Stimulated activated CD8-positive, alpha-beta memory T cell treated with anti-CD3 and anti-CD28 coated beads, Interleukin-15, amount 100 ng/mL, for 24 hours (primary cell): ENCODE data around the gene MBD3.
"Not testable (repeated sequence)": the region's sequence is repeated elsewhere in the genome, so short reads cannot be mapped to it uniquely, and the experiment has no call there.

ENCODE experiments used
- DNase-seq: peaks from one replicate; pipeline ENCODE4 v3.0.0-alpha.2; 2020; ENCODE audit warnings: low read depth

MBD3 gene

DNA sequence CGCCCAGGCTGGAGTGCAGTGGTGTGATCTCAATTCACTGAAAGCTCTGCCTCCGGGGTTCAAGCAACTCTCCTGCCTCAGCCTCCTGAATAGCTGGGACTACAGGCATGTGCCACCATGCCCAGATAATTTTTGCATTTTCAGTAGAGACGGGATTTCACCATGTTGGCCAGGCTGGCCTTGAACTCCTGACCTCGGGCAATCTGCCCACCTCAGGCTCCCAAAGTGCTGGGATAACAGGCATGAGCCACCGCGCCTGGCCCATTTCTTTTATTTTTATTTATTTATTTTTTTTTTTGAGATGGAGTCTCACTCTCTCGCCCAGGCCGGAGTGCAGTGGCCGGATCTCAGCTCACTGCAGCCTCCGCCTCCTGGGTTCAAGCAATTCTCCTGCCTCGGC, 52.9 kb downstream of the MBD3 start:
- DNase-seq = not testable (repeated sequence)

DNA sequence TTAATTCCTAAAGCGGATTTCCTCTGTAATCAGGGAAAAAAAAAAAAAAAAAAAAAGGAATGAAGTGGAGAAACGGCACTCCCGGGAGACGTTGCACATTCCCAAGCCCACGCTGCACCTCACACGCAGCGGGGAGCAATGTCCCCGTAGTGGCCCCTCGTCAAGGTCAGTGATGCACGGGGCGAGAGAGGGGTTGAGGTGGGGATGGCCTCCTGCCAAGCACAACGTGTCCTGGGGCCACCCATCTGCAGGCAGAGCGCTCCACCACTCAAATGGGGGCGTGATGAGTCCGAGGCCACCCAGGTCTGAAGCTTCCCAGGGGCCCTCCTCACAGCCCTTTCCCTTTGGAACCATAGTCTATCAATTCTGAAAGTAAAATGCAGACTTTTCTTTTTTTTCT, 53.7 kb downstream of the MBD3 start:
- no peak for DNase-seq

DNA sequence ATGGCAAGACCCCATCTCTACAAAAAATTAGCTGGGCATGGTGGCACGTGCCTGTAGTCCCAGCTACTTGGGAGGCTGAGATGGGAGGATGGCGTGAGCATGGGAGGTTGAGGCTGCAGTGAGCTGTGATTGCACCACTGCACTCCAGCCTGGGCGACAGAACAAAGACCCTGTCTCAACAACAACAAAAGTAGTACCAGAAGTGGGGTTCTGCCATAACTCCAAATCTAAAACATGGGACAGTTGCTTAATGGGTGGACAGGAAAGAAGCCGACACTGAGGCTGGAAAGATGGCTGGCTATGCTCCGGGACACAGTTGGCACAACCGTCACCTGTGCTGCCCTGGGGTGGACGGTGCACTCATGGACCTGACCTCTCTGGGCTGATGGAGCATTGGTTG, 57.0 kb downstream of the MBD3 start:
- not testable (repeated sequence) for DNase-seq

DNA sequence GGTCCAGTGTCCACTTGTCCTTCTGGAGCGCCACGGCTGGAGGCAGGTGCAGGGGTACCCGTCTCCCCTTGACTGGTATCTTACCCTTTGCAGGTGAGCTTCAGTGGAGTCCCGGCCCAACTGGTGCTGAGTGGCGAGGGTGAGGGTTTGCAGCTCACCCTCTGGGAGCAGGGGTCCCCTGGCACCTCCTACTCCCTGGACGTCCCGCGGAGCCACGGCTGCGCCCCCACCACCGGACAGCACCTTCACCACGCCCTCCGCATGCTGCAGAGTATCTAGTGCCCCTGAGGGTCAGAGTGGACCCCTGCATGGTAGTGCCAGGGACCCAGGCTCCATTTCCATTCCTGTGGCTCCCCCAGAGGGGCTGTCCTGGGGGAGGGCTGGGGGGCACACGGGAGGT, 57.7 kb downstream of the MBD3 start:
- no peak for DNase-seq

DNA sequence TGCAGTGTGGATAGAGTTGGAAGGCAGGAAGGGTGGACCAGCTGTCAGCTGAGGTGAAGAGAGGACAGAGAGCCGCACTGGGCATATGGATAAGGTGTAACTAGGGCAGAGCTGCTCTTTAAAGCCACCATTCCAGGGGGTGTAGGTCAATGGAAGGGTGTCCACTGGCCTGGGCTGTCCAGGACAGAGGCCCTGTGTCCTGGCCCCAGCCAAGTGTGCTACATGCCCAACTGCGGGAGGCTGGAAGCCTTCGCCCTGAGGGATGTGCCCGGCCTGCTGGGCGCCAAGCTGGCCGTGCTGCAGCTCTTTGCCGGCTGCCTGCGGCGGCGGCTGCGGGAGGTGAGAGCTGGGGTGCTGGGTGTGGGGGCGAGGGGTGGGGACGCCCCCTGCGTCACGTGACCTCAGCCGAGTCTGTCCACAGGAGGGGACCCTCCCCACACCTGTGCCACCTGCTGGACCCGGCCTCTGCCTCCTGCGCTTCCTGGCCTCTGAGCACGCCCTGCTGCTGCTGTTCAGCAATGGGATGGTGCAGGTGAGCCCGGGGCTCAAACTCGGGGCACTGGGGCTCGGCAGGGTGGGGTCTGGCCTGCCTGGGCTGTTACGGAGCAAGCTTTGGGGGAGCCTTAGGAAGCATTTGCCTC, 59.0 kb downstream of the MBD3 start:
- DNase-seq = no peak

DNA sequence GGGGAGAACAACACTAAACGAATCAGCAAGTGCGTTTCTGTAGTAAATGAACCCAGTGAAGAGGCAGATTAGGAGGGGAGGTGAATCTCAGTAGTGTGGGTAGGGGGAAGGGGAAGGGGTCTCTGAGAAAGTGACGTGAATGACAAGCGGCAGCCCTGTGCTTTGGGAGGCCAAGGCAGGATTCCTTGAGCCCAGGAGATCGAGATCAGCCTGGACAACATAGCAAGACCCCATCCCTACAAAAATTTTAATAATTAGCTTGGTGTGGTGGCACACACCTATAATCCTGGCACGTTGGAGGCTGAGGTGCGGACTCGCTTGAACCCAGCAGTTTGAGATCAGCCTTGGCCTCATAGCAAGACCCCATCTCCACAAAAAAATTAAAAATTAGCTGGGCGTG, 60.7 kb downstream of the MBD3 start:
- no peak for DNase-seq

DNA sequence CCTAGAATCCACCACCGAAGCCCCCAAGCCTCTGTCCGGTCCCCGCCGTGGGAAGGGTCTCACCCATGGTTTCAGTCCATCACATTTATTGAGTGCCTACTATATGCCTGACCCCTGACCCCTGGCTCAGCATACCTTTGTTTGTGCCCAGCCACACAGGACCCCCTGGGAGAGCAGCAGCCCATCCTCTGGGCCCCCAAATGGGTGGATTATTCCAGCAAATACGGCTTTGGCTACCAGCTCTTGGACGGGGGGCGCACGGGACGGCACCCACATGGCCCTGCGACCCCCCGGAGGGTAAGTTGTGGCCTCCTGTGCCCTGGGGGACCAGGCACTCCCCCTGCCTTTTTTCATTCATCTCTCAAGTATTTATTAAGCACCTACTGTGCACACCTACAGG, 61.1 kb downstream of the MBD3 start:
- DNase-seq = no peak

DNA sequence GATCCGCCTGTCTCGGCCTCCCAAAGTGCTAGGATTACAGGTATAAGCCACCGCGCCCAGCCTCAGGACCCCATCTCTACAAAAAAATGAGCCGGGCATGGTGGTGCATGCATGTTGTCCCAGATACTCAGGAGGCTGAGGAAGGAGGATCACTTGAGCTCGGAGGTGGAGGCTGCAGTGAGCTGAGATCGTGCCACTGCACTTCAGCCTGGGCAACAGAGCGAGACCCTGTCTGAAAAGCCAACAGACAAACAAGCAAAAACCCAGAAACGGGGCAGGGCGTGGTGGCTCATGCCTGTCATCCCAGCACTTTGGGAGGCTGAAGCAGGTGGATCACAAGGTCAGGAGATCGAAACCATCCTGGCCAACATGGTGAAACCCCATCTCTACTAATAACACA, 61.8 kb downstream of the MBD3 start:
- DNase-seq = not testable (repeated sequence)

DNA sequence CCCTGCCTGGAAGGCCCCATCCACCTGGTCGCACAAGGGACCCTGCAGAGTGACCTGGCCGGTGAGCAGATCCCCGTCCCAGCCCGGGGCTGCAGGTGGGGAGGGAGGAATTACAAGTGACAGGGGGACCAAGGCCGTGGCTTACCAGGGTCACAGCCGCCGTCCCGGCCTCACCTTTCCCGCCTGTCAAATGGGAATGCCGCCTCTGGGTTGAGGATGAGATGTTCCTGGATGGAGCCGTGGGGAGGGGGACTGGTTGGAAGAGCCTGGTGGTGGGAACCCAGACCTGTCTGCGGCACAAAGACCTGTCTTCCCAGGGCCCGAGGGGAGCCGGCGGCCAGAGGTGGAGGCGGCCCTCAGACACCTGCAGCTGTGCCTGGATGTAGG, 63.2 kb downstream of the MBD3 start:
- DNase-seq = no peak

DNA sequence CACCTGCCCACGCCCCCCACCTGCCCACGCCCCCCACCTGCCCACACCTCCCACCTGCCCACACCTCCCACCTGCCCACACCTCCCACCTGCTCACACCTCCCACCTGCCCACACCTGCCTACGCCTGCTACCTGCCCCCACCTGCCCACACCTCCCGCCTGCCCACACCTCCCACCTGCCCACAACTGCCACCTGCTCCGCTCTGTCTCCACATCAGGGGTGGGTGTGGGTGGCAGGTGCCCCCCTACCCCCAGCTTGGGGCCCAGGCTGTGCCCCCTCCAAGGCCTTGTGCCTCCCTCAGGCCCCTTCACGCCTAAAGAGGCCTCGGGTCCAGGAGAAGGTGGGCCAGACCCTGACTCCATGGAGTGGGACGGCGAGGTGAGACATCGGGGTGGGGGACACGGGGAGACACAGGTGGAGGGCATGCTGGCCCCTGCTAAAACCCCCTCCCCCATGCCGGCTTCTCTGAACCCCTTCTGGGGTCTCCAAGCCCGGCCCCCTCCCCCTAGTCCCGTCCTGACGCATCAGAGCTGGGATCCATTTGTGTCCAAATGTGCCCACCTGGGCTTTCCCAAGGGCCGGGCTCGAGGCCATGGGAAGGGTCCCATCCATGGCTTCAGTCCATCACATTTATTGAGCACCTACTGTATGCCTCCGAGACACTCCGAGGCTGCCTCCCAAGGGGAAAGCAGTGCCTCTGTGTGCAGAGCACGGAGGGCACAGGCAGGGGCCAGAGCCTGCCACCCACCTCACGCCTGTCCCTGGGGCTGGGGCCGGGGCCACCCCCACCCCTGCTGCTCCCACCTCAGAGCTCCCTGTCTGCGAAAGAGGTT, 63.9 kb downstream of the MBD3 start:
- no peak for DNase-seq

DNA sequence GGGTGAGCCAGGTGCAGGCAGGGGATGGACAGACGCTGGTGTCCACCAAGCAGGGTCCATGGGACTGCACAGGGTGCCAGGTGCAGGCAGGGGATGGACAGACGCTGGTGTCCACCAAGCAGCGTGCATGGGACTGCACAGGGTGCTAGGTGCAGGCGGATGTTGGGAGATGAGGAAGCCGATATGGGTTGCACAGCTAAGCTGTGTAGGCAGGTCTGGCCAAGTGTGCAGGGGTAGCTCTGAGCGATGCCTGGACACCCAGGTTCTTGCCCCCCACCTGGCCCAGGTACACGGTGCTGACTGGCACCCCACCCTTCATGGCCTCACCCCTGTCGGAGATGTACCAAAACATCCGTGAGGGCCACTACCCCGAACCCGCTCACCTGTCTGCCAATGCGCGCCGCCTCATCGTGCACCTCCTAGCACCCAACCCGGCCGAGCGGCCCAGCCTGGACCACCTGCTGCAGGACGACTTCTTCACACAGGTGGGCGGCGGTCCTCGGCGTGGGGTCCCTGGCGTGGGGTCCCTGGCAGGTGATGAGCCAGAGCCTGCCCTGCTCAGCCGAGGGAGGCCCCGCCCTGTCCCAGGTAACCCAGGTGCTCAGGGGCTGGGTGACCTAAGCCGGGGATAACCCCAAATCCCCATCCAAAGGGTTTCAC, 64.9 kb downstream of the MBD3 start:
- no peak for DNase-seq

DNA sequence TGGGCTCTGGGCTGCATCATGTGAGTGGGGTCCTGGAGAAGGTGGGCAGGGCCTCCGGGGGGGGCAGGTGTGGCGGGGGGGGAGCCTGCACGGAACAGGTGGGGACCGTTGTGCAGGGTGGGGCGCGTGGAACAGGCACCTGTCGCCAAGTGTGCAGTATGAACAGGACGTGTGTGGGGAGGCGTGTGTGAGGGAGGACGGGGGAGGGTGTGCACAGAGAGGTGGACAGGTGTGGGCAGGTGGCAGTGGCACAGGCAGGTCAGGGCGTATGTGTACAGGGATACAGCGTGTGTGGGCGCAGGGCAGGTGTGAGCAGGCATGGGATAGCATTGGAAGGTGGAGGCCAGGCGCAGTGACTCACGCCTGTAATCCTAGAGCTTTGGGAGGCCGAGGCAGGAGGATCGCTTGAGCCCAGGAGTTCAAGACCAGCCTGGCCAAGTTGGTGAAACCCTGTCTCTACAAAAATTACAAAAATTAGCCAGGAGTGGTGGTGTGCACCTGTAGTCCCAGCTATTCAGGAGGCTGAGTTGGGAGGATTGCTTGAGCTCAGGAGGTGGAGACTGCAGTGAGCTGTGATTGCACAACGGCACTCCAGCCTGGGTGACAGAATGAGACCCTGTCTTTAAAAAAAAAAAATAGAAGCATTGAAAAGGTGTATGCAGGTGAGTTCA, 65.6 kb downstream of the MBD3 start:
- DNase-seq = no peak

DNA sequence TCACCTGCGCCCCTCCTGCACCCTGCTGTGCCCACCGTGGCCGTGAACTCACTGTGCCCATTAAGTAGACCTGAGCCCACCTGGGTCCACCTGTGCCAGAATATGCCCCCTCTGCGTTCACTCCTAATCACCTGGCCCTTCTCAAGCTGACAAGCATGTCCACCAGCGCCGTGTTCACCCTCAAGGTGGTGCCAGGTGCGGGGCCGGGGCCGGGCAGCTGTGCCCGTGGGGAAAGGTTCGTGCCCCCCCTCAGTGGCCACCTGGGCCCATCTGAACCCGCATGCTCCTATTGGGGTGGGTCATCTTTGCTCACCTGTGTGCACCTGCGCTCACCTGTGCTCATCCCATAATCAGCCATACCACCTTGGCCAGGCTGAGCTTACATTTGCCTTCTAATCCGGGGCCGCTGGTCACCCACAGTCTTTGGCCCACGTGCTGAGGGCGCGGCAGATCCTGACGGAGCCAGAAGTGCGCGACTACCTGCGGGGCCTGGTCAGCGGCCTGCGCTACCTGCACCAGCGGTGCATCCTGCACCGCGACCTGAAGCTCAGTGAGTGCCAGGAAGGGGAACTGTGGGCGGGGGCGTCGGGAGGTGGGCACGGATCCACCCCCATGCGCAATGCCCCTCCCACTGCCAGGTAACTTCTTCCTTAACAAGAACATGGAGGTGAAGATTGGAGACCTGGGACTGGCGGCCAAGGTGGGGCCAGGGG, 66.4 kb downstream of the MBD3 start:
- no peak for DNase-seq

DNA sequence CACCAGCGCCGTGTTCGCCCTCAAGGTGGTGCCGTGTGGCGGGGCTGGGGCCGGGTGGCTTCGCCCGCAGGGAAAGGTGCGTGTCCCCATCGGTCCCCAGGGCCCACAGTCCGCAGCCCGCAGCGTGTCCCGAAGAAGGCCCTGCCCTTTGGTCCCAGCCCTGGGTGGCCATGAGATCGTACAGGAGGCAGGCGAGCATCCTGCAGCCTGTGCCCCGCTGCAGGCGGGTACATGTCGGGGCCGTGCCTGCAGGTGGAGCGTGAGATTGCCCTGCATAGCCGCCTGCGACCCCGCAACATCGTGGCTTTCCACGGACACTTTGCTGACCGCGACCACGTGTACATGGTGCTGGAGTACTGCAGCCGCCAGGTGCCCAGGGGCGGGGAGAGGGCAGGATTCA, 67.3 kb downstream of the MBD3 start:
- DNase-seq = no peak

DNA sequence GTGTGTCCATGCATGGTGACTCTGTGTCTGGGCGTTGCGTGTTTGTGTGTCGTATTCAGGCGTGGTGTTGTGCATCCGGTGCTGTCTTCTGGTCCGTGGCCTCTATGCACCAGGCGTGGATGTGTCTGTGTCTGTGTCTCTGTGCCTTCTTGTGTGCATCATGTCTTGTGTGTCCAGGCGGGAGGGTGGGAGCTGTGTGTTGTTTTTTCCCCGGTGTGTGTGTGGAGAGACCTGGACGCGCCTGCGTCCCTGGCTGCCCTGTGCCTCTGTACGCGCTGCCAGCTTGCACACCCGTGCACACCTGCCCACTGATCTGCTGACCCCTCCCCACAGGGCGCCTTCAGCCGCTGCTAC, 67.7 kb downstream of the MBD3 start:
- DNase-seq = no peak

DNA sequence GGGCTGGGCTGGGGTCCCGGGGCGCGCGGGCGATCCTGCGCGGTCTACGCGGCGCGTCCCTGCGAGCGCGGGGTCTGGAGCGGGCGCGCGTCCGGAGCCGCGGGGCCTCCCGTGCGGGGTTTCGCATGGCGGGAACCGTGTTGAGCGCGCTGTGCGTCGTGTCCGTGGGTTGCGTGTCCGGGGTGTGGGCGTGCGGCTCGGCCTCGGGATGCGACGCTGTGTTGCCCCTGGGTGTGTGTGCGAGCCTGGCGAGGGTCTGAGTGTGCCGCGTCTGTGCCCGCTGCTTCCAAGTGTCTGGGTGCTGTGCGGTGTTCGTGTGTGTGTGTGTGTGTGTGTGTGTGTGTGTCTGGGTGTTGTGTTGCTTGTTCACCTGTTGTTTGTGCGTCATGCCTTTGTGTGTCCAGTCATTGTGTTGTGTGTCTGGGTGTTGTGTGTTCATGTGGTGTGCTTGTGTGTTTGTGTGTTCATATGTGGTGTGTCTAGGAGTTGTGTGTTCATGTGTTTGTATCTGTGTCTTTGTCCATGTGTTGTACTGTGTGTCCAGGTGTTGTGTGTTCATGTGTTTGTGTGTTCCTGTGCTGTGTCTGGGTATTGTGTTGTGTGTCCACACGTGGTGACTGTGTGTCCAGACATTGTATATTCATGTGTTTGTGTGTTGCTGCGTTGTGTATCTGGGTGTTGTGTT, 68.2 kb downstream of the MBD3 start:
- no peak for DNase-seq
